ENCODE measurements around the gene SCAF1.

SCAF1 gene

DNA sequence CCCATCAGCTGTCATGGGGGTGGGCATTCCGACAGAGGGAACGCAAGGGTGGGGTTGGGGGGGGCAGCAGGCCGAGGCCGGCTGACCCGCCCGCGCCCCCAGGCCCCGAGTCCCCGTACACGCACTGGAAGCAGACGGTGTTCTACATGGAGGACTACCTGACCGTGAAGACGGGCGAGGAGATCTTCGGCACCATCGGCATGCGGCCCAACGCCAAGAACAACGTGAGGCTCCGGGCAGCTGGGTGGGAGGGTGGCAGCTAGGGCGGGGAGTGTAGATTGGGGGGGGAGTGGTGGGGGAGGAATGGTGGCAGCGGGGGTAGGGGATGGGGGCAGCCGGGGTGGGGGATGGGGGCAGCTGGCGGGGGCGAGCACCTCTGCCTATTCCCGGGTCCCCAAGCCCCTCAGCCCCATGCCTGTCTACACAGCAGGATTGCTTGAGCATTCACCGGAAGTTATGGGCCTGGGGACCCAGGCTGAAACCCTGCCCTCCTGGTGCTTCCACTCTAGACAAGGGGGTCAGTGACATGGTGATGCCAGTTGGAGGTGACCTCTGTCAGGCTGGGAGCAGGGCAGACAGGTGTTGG, 44.6 kb downstream of the SCAF1 start:
- no peak for DNase-seq

DNA sequence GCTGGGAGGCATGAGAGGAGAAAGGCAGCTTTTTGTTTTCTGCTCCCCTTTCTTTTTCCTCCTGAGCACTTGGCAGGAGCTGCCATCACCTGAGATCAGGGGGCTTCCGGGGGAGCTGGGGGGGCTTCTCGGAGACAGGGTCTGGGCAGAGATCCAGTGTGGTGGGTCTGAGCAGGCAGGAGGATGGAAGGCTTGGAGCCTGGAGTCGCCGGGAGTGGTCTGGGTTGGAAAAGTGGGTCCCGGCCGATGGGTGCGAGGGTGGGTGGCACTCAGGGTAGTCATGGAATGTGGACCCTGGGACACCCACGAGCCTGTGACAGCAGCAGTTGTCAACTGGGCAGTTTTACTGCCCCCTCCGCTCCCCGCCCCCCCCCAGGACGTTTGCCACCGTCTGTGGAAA, 45.1 kb downstream of the SCAF1 start:
- no peak for DNase-seq

DNA sequence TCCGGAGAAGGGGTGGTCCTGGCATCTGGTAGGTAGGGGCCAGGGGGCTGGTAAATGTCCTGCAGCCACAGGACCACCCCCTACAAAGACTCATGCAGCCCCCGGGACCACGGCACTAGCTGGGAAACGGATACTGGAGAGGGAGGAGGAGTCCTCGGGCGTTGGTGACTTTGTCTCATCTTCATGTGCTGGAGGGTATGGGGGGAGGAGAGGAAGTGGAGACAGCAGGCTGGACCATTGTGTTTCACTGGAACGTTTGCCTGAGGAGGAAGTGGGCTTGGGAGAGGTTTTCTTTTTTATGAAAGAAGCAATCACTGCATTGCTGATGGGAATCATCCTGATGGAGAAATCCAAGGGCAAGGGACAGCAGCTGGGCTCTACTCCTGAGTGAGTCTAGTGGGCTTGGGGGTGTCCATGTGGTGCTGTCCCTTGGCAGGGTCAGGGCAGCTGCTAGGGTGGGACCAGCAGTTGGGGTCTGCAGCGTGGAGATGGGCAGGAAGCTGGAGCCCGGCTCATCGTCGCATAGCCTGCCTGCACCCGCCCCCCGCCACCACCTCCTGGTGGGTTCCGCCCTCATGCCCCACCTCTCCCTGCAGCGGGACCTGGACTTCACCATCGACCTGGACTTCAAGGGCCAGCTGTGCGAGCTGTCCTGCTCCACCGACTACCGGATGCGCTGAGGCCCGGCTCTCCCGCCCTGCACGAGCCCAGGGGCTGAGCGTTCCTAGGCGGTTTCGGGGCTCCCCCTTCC, 45.7 kb downstream of the SCAF1 start:
- DNase-seq, result no peak

DNA sequence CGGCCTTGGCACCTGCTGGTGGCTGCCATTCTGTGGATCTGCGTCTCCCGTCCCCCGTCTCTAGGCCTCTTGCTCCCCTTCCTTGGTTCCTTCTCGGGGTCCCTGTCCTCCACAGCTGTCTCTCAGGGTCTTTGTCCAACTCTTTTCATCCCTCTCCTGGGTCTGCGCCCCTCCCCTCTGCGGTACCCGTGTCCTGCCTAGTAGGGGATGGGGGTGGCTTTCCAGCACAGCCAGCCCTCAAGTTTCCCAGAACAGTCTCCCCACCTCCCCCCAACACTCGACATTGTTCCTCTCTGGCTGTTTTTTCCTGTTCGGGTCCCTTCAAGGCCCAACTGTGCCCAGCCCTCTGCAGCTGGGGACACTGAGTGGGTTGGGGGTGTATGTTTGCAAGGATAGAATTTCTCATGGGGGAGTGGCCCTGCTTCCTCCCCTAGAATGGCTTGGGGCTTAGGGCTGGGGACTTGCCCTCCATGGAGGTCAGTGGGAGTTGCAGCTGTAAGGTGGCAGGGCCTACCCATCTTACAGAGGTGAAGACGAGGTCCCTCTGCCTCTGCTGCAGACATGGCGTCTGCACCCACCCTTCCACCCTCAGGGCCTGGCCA, 46.6 kb downstream of the SCAF1 start:
- DNase-seq, result no peak

DNA sequence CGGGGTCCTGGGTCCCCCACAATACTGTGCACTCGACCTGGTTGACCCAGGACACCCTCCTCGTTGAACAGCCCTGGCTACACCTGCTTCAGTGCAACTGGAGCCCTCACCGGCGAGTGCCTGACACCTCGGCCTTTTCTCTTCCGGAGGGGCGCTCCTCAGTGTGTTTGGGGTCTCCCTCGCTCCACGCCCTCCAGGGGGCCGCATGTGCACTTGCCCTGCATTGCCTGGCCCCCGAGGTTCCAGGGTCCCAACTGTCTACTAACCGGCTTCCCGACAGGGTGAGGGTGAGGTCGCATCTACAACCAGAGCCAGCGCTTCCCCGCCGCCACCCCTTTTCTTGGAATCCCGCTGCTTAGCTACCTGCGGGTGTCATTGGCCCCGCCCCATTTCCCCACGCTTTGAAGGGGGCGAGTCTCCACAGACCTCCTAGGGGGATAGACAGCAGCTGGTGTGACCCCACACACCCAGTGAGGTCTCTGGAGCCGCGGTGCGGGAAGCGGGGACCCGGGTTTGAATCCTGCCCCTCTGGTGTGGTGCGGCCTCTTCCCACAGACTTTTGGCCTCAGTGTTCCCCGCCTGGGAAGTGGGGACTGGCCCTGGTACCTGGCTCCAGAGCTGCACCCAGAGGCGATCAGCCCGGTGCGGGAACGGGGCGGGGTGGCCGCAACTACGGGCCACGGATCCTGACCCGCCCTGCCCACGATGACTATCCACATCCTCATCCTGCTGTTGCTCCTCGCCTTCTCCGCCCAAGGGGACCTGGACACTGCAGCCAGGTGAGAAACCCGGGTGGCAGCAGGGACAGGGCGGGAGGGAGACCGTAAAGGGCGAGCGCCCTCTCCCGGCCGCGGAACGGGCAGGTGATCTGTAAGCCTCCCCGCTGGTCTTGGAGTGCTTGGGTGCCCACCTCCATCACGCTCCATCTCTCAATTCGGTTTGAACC, 47.4 kb downstream of the SCAF1 start, which contains the start of gene ADM5:
TSS of gene ADM5 (plus strand) at position 462 of the 946 bp plus-strand sequence. CDS start at position 706, 244 bp downstream.
- DNase-seq, result peak; percentile 44

DNA sequence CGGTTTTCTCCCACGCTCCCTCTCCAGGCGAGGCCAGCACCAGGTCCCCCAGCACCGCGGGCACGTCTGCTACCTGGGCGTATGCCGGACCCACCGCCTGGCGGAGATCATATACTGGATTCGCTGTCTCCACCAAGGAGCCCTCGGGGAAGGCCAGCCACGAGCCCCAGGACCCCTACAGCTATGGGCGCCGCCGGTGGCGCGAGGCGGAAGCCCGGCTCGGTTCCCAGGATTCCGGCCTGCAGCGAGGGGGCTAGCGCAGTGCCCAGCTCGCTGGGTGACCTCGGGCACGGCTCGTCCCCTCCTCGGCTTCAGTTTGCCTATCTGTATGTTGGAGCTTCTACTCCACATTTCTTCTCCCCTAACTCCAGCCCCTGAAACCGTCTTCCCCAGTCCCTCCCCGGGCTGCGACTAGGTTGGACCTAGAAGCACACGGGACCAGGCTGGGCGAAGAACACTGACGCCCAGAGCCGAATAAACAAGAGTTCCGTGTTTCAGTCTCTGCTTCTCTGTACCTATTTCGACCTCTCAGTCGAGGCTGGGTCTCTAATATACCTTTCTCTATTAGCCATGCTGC, 48.2 kb downstream of the SCAF1 start:
- no peak for DNase-seq

DNA sequence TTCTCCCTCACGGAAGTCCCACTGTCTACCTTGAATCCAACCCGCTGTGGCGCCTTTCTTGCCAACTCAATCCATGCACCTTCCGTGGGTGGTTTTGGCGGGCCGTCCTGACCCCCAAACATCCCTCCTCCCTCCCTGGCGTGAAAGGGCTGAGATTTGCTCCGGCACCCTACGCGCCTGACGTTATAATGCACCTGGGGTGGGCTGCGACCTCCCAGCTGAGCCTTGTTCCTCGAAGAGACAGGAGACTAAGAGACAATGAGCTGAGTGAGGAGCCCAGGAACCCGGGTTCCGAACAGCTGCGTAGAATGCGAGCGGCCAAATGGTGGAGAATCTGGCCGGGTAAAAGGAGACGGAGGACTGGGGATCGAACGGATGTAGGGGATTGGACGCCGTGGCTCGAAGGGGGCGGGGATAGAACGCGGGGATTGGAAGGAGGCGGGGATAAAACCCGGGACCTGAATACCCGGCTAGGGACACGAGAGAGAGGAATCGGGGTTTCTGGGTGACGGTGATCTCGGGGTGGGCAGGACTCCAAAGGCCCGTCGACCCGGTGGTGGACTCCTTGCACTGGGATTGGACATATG, 48.7 kb downstream of the SCAF1 start, which contains the start of gene CPT1C:
TSS of gene CPT1C (plus strand) at position 461 of the 587 bp plus-strand sequence. CDS start 1,137 bp downstream, outside the sequence.
- peak; percentile 67 for DNase-seq

DNA sequence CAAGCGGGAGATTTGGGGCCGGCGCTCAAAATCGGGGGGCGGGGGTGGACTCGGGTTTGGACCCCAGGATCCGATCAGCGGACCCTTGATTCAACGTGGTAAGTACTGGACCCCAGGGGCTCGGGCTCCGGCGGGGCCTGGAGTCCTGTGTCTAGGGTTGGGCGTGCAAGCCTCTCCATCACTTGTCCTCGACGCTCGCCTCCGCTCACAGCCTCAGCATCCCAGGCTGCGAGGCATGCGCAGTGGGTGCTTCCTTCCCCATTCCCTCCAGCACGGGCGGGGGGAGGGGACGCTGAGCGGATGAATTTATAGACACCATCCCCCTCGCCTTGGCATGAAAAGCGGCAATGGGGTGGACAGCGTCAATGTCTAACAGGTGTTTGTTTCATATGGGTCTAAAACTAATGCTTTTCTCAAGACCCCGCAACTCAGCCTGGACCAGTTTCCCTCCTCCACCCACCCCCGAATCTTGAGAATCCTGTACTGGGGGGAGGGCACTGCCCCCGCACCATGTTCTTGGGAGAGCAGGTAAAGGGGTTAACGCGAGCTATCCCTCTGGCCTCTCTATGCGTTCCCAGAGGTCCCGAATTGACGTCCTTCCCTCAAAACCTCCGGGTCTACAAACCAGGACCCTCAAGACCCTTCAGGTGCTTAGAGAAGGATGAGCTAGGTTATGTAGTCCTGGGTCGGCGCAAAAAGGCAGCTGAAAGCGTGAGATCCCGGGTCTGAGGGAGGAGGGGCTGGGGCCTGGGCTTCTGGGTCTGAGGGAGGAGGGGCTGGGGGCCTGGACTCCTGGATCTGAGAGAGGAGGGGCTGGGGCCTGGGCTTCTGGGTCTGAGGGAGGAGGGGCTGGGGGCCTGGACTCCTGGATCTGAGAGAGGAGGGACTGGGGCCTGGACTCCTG, 49.5 kb downstream of the SCAF1 start:
- DNase-seq, result peak; percentile 44

DNA sequence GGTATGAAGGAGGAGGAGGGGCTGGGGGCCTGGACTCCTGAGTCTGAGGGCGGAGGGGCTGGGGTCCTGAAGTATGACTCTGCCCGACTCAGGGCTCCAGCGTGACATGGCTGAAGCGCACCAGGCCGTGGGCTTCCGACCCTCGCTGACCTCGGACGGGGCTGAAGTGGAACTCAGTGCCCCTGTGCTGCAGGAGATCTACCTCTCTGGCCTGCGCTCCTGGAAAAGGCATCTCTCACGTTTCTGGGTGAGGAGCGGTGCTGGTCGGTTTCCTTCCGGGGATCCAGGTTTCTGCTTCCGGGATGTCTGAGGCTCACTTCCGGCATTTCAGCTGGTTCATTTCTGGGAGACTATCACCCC, 50.1 kb downstream of the SCAF1 start:
- DNase-seq, result no peak

DNA sequence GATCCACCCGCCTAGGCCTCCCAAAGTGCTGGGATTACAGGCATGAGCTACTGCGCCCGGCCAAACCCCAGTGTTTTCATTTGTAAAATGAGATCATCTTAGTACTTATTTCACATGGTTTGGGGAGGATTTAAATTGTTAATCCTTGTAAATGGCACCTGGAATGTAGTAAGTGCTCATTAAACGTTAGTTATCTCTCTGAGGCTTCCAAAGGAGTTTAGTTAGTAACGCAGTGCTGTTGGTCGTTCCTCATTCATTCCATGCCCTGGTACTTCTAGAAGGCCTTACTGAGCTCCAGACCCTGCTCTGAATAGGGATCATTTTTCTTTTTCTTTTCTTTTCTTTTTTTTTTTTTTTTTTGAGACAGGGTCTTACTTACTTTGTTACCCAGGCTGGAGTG, 54.1 kb downstream of the SCAF1 start:
- no peak for DNase-seq

DNA sequence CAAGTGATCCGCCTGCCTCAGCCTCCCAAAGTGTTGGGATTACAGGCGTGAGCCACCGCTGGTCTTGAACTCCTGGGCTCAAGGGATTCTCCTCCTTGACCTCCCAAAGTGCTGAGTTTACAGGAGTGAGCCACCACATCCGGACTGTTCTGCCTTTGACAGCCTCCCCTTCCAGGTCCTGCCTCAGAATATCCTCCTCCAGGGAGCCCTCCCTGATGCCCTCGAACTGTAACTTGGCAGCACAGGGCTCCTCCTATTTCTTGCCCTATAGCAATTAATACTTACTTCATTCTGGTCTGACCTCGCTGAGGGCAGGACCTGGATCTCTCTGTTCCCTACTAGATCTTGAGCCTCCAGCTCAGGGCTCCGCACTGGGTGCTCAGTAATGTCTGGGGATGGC, 54.9 kb downstream of the SCAF1 start:
- DNase-seq, result no peak

DNA sequence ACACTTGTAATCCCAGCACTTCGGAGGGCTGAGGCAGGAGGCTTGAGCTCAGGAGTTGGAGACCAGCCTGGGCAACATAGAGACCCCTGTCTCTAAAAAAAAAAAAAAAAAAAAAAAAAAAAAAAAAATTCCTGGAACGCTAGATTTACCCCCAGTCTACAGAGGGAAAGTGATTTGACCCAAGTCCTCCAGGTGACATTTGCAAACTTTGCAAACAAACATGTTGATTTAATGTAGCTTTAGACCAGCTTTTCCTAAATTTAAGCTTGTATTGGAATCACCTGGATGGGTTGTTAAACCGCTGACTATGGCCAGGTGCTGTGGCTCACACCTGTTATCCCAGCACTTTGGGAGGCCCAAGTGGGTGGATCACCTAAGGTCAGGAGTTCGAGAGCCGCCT, 57.4 kb downstream of the SCAF1 start:
- DNase-seq, result no peak

DNA sequence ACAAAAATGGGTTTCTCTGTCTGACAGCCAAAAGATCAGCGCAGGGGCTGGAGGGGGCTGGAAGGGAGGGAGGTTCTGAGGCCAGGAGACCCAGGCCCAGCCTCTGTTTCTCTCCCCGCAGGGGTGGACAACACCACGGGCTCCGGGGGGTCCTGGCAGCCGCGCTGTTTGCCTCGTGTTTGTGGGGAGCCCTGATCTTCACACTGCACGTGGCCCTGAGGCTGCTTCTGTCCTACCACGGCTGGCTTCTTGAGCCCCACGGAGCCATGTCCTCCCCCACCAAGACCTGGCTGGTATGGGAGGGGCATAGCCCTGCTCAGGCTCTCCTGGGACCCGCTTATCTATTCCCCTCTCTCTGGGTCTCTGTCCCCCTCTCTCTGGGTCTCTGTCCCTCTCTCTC, 58.6 kb downstream of the SCAF1 start:
- DNase-seq, result no peak

DNA sequence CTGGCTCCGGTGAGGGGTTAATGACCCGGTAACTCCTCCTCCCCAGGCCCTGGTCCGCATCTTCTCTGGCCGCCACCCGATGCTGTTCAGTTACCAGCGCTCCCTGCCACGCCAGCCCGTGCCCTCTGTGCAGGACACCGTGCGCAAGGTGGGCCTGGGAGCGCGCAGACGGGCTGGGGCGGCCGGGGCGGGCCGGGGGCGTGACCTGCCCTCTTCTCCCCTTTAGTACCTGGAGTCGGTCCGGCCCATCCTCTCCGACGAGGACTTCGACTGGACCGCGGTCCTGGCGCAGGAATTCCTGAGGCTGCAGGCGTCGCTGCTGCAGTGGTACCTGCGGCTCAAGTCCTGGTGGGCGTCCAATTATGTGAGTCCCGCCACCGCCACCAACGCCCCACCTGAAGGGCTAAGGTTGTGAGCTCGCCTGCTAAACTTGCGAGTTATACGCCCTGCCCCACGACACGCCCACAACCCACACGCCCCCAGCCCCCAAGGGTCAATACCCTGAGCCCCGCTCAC, 59.3 kb downstream of the SCAF1 start:
- no peak for DNase-seq

DNA sequence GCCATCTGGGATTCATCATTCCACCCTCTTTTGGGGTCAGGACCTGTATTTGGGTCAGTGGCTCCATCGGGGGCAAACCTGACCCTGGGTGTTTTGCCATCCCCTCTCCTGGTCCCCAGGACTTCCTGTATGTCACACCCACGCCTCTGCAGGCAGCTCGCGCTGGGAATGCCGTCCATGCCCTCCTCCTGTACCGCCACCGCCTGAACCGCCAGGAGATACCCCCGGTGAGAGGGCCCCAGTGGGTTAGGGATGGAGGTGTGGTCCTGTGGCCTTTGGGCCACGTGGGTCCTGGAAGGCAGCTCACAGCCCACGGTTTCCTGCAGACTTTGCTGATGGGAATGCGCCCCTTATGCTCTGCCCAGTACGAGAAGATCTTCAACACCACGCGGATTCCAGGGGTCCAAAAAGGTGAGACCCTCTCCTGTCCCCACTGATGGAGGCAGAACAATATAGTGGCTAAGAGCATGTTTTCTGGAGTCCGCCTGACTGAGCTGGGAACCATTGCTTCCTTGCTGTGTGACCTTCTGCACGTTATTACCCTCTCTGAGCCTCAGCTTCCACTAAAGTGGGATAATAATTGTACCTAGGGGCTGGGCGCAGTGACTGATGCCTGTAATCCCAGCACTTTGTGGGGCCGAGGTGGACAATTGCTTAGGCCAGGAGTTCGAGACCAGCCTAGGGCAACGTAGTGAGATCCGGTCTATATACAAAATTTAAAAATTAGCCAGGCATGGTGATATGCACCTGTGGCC, 63.1 kb downstream of the SCAF1 start:
- no peak for DNase-seq

DNA sequence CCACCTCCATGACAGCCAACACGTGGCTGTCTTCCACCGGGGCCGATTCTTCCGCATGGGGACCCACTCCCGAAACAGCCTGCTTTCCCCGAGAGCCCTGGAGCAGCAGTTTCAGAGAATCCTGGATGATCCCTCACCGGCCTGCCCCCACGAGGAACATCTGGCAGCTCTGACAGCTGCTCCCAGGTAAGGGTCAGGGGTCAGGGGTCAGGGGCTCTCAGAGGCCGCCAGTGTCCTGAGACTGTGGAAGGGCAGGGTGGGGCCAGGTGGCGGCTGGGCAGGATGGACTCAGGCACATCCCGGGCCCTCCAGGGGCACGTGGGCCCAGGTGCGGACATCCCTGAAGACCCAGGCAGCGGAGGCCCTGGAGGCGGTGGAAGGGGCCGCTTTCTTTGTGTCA, 63.9 kb downstream of the SCAF1 start:
- no peak for DNase-seq

Measured in stimulated activated CD4-positive, alpha-beta T cell treated with anti-CD3 and anti-CD28 coated beads, Interleukin-4, amount 100 ng/mL, for 24 hours (primary cell).